HG02840 (cell line): ENCODE results near the gene ZNF429.
"Not testable (repeated sequence)": the region's sequence is repeated elsewhere in the genome, so short reads cannot be mapped to it uniquely, and the experiment has no call there.

Source experiments
- ATAC-seq: cut with Tn5 transposase; IDR thresholded peaks from one replicate; pipeline ENCODE4 v1.9.1; 2021; ENCODE audit warnings: mild to moderate bottlenecking, moderate library complexity, moderate number of reproducible peaks; ENCODE audit not compliant: unreplicated experiment, low FRiP score

Gene ZNF429

DNA sequence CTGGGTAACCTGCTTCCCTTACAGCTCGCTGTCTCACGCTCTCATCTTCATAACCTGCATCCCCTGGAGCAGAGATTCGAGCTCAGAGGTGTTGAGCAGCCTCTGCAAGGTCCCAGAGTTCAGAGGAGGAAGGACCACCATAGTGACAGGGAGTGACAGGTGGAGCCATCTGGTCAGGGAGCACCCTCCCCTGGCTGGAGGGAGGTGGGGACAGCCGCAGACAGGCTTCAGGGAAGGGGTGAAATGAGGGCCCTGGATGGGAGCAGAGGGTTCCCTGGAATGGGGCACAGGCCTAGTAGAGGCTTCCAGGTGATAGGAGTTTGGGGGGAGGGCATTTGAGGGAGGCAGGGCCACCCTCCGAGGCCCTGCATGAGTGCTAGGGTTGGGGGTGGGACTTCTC is 82.1 kb downstream of the ZNF429 start:
- ATAC-seq = no peak

DNA sequence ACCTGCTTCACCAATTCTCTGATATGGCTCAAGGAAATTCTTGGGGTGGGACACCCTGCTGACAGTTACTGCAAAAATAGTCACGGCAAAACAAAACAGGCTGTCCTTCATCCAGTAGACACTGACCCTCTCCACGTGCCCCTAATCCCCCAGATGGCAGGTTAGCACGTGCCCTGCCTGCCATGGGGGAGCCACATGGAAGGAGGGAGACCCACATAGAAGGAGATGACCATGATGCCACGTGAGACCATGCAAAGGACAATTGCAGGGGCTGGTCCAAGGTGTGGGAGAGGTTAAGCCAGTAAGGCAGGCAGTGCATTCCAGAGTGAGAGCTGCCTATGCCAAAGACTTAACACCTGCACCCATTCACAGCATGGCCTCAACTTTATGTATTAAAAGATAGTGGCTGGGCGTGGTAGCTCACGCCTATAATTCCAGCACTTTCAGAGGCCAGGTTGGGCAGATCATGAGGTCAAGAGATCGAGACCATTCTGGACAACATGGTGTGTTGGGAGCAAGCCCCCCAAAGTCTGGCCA is 82.7 kb downstream of the ZNF429 start:
- no peak for ATAC-seq

GRCh38 chr19:21590867-21591266 is 85.5 kb downstream of the ZNF429 start:
- ATAC-seq = no peak

DNA sequence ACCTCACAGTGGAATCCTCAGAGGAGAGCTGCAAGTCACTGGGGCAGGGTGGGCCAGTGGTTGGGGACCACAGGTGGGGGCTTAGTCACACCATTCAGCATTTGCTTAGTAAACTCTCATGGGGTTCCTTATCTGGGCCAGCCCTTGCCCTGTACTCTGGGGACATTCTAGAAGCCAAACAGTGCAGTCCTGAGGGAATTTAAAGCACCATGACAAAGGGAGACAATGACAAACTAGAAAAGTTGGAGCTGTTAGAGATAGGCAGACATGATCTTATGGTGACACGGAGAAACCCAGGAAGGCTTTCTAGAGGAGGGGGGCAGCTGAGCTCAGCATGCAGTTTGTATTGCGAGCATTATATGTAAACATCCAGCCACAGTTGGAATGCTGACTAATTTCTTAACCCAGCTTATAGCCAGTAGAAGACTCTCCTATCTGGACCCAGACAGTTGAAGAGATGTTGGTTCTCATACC is 87.6 kb downstream of the ZNF429 start:
- no peak for ATAC-seq

DNA sequence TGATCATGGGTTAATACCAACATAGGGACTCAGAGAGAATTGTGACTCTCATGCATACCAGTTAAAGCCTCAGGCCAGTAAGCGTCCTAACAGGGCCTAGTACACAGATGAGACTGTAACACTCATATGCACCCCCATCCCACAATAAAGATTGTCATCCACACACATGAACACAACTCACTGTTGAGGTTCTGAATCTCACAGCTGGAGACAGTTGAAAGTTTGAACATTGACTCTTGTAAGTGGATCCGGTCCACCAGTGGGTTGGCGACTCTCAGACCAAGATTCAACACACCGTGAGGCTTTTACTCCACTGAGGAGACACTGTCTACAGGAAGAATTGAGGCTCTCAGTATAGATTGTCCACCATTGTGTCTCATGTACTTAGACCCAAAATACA is 88.1 kb downstream of the ZNF429 start:
- no peak for ATAC-seq

- no peak for ATAC-seq
Observed at GRCh38 chr19:21593934-21594820, 88.8 kb downstream of the ZNF429 start.

DNA sequence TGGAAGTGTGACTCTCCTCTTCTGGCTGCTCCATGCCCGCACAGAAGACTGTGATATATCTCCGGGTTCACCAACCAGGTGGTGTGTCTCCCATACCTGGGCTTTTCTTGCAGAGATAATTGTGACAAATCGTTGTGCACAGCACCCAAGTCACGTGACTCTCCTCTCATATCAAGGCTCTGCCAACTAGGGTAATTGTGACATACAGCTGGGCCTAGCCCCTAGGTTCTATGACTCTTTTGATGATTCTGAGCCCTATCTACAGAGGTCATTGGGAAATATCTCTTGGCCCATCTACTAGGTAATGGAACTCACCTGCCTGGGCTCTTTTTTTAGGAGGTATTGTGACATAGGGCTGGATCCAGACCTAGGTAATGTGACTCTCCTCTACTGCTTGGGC is 89.8 kb downstream of the ZNF429 start:
- no peak for ATAC-seq

DNA sequence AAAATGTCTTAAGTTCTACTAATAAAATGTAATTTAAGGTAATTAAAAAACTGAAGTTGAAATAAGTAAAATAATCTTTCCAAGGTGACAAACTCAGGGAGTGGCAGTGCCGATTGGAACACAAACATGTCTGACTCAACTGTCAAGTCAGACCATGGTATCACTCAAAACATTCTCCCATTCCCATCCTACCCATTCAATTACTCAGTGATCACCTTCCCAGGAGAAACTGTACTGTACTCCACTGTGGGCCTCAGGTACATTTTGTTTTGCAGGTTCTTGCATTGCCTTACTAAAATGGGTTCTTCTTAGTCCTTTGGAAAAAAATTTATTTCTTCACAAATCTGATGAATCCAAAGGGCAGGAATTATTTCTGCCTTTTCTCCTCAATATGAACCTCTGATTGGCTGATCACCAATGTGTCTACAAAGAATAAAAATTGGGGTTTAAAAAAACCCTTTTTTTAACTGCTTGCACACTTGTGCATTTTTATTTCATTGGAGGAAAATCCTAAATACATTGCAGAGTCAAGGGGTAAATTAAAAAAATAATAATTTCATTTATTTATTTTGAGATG is 96.8 kb downstream of the ZNF429 start:
- no peak for ATAC-seq

- not testable (repeated sequence) for ATAC-seq
Observed at GRCh38 chr19:21602659-21603430, 97.4 kb downstream of the ZNF429 start.

- ATAC-seq = no peak
Observed at GRCh38 chr19:21603431-21604231, 98.2 kb downstream of the ZNF429 start.

DNA sequence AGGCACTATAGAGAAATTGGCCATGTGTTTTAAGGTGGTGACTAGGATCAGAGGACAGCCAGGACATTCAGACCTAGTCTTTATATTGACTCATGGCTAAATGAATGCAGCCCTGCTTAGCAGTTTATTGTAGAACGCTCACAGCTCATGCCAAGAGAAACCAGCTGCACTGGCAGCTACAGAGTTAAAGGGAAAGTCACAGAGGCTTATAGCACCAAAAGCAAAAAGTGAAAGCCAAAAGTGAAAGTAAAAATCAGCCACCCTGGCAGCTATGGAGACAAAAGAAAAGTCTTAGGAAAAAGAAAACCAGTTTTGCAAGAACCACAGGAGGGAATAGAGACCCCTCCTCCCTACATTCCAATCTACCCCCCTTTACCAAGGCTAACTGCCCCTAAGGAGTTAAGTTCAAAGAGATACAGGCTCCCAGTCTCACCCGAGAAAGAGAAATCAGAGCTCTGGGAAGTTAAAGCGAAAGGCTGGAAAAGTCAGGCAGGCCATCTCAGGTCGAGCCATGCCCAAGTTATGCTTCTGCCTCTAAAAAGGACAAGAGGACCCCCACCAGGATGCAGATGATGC is 99.0 kb downstream of the ZNF429 start:
- no peak for ATAC-seq
